GM12878 (cell line): ENCODE results near the gene ATF7.

Source experiments
- CBX3 ChIP-seq: fragments of 200-600 bp; sonication (generic); IDR thresholded peaks from 2 replicates; pipeline ENCODE4 v1.6.1; 2016; ENCODE audit warnings: low read depth, borderline replicate concordance
- POLR2AphosphoS5 ChIP-seq: IDR thresholded peaks from 2 replicates; pipeline ENCODE4 v1.6.1; 2011; ENCODE audit warnings: mild to moderate bottlenecking, low read length, inconsistent platforms

- no peak for TF ChIP-seq CBX3
- no peak for TF ChIP-seq POLR2AphosphoS5
Measured at GRCh38 chr12:53613821-53614220, 12.4 kb downstream of the ATF7 start.
